Measurements from ENCODE around the gene TENM4.

The TENM4 gene

GRCh38 chr11:78685156-78685555 is 755.7 kb downstream of the TENM4 start:
- DNase-seq (ENCODE audit: low spot score), result no peak
- TF ChIP-seq CTCF (IDR thresholded peaks at IDR 0.05; ENCODE audit: extremely low read depth, insufficient read depth, missing control alignments), result no peak
- in situ Hi-C loops (cut with MboI; ENCODE audit: low pct_unique_long_range_greater_than_20kb, low sequenced_read_pairs, unreplicated experiment), result no loop called here

GRCh38 chr11:78684377-78684776 is 756.5 kb downstream of the TENM4 start:
- no peak for TF ChIP-seq CTCF (IDR thresholded peaks at IDR 0.05; ENCODE audit: extremely low read depth, insufficient read depth, missing control alignments)
- in situ Hi-C loops (cut with MboI; ENCODE audit: low pct_unique_long_range_greater_than_20kb, low sequenced_read_pairs, unreplicated experiment), result no loop called here
- no peak for DNase-seq (ENCODE audit: low spot score)

GRCh38 chr11:78683774-78684173 is 757.1 kb downstream of the TENM4 start:
- no peak for DNase-seq (ENCODE audit: low spot score)
- in situ Hi-C loops (cut with MboI; ENCODE audit: low pct_unique_long_range_greater_than_20kb, low sequenced_read_pairs, unreplicated experiment), result no loop called here
- no peak for TF ChIP-seq CTCF (IDR thresholded peaks at IDR 0.05; ENCODE audit: extremely low read depth, insufficient read depth, missing control alignments)

GRCh38 chr11:78676026-78676557 is 764.7 kb downstream of the TENM4 start:
- in situ Hi-C loops (cut with MboI; ENCODE audit: low pct_unique_long_range_greater_than_20kb, low sequenced_read_pairs, unreplicated experiment), result no loop called here
- DNase-seq (ENCODE audit: low spot score), result no peak
- no peak for TF ChIP-seq CTCF (IDR thresholded peaks at IDR 0.05; ENCODE audit: extremely low read depth, insufficient read depth, missing control alignments)

DNA sequence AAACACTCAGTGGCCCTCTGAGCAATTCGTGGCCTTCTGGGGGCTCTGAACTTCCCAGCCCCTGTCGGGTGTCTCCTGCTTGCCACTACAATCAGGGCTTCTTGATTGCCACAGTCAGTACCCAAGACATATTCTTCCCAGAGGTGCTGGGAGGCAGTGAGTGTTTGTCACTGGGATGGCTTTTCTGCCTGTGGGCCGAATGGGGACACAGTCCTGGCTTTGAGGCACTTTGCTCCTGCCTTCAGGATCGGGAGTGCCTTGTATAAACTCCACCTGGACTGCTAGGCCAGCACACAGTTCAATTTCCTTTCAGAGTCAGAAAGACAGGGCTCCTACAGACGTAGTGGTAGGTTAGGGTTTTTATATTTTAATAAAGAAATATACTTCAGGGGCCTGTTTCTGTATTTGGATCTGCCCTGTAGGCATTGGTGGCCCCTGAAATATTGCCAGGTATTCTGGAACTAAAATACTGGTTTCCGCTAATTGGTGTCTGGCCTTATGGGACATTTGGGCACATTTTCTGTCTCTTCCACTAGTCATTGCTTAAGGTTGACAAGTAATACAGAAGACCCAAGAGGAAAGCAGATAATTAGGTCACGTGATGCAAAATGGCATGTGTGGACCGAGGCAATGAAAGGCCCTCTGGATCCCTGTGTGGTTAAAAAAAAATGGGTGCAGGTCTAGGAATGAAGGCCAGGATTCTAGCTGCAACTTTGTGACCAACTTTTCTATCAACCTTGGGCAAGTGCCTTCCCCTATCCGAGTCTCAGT is 767.8 kb downstream of the TENM4 start:
- TF ChIP-seq CTCF (IDR thresholded peaks at IDR 0.05; ENCODE audit: extremely low read depth, insufficient read depth, missing control alignments), result no peak
- in situ Hi-C loops (cut with MboI; ENCODE audit: low pct_unique_long_range_greater_than_20kb, low sequenced_read_pairs, unreplicated experiment), result no loop called here
- DNase-seq (ENCODE audit: low spot score), result no peak

GRCh38 chr11:78669249-78669648 is 771.6 kb downstream of the TENM4 start:
- no peak for TF ChIP-seq CTCF (IDR thresholded peaks at IDR 0.05; ENCODE audit: extremely low read depth, insufficient read depth, missing control alignments)
- DNase-seq (ENCODE audit: low spot score), result no peak
- in situ Hi-C loops (cut with MboI; ENCODE audit: low pct_unique_long_range_greater_than_20kb, low sequenced_read_pairs, unreplicated experiment), result no loop called here
